ENCODE results near the gene SMIM10. TPM values are rescaled to one million over a fixed set of nuclear protein-coding genes. Genes with fewer than 3 reads are reported as not detected.
A peak's percentile ranks its signal among the peaks of the same experiment; 100 is the strongest.

SMIM10 gene
- total and polyA plus RNA-seq, 2 of the 4 experiments (the other 2 are of a cell fraction): 2.3 to 6.0 TPM

- H3K14ac ChIP-seq (replicated peaks; ENCODE audit: low read depth, low read length): peak overlapping the region; percentile 71
- WGBS, 2 experiments (ENCODE audit: extremely low coverage in 2 of 2, insufficient read length in 1 of 2): 54% methylated on average over 9 of the region's 35 CpGs; no CpG with 5 or more reads in 1 of the 2 experiments
These were observed 13.3 kb downstream of the SMIM10 start for GRCh38 chrX:135003876-135004623.

More at GRCh38 chrX:135003876-135004623, 13.3 kb downstream of the SMIM10 start:
- Histone ChIP-seq H2AFZ (replicated peaks; ENCODE audit: low read length, poor library complexity) (peak overlapping the region; percentile 97), H3K4me1 (ENCODE audit: control insufficient read depth, insufficient read depth, low read length) (peaks cover 5% of the 10 kb centered on the region), H2BK15ac (ENCODE audit: low read depth, low read length) (peak overlapping the region; percentile 58; the same call in 1 of the 3 replicates), H3K4ac (ENCODE audit: low read depth, low read length) (peak overlapping the region; percentile 82), H4K5ac (ENCODE audit: low read depth, low read length) (peak overlapping the region; percentile 81), H3K4me2 (ENCODE audit: low read depth, low read length) (peak overlapping the region; percentile 88), H3K27ac (ENCODE audit: insufficient read depth, low read length) (peak overlapping the region; percentile 74), H2AK9ac (replicated peaks; ENCODE audit: low read depth, low read length, poor library complexity) (peak overlapping the region; percentile 88), H3K4me3 (ENCODE audit: insufficient read depth, low read depth, low read length) (peak overlapping the region; percentile 64), H3K18ac (ENCODE audit: low read depth, low read length) (peak overlapping the region; percentile 90), H2BK20ac (ENCODE audit: low read depth, low read length) (0 out of 2 replicates have a peak overlapping the region, but pooled peaks have one; percentile 31), H2BK5ac (ENCODE audit: low read depth, low read length, poor library complexity, severe bottlenecking) (peak overlapping the region; percentile 56), H3K9me3 (ENCODE audit: control insufficient read depth, insufficient read depth, low read length) (no peaks in the 10 kb centered on the region), H4K91ac (ENCODE audit: insufficient read depth, low read depth, low read length) (peak overlapping the region; percentile 46; the same call in 1 of the 2 replicates), H2BK120ac (ENCODE audit: low read depth, low read length) (peak overlapping the region; percentile 85), H4K8ac (ENCODE audit: low read depth in 2 of 2, low read length in 2 of 2) (peak overlapping the region; percentile 84 to 94), H4K20me1 (ENCODE audit: insufficient read depth, low read length) (no peaks in the 10 kb centered on the region), H3K36me3 (ENCODE audit: control insufficient read depth, insufficient read depth, low read length) (no peaks in the 10 kb centered on the region), H3K27me3 (ENCODE audit: control insufficient read depth, insufficient read depth, low read length) (no peaks in the 10 kb centered on the region; the same call in 1 of the 2 replicates), H3K9ac (ENCODE audit: low read depth, low read length) (peak overlapping the region; percentile 68), H3K23ac (ENCODE audit: low read depth, low read length) (peak overlapping the region; percentile 87; the same call in 1 of the 2 replicates), H2AK5ac (ENCODE audit: low read depth, low read length) (peak overlapping the region; percentile 56), H3K79me1 (ENCODE audit: low read depth in 1 of 2, low read length in 2 of 2) (0 out of 4 replicates have a peak, but pooled peaks cover 0 to 12% of the 10 kb centered on the region in 2 experiments), H3K56ac (ENCODE audit: extremely low read depth, insufficient read depth, low read length) (peak overlapping the region; percentile 83; the same call in 1 of the 2 replicates), H3K9me1 (ENCODE audit: insufficient read depth, low read length) (peaks cover 4% of the 10 kb centered on the region)
- intact Hi-C loops (cut with micrococcal nuclease) (no loop called here), dilution Hi-C loops (cut with HindIII; ENCODE audit: low sequenced_read_pairs, unreplicated experiment) (no loop called here), in situ Hi-C loops (cut with MboI; ENCODE audit: low sequenced_read_pairs) (loop anchor here (25.0 kb wide), 1 partner anchor 542 kb away; the partner anchor contains the start of gene HPRT1)
- CTCF ChIA-PET: no interaction called here
- ATAC-seq (ENCODE audit: low read depth): peak; percentile 92
- BruUV-seq (replicated peaks): no TSS peak
- POLR2A ChIA-PET (ENCODE audit: unreplicated experiment): no interaction called here
- TF ChIP-seq, protein P1, sequence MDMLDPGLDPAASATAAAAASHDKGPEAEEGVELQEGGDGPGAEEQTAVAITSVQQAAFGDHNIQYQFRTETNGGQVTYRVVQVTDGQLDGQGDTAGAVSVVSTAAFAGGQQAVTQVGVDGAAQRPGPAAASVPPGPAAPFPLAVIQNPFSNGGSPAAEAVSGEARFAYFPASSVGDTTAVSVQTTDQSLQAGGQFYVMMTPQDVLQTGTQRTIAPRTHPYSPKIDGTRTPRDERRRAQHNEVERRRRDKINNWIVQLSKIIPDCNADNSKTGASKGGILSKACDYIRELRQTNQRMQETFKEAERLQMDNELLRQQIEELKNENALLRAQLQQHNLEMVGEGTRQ (IDR thresholded peaks at IDR 0.05; ENCODE audit: low read depth, low read length): peak; percentile 19; the same call in 1 of the 2 replicates
- TF ChIP-seq, protein P2, sequence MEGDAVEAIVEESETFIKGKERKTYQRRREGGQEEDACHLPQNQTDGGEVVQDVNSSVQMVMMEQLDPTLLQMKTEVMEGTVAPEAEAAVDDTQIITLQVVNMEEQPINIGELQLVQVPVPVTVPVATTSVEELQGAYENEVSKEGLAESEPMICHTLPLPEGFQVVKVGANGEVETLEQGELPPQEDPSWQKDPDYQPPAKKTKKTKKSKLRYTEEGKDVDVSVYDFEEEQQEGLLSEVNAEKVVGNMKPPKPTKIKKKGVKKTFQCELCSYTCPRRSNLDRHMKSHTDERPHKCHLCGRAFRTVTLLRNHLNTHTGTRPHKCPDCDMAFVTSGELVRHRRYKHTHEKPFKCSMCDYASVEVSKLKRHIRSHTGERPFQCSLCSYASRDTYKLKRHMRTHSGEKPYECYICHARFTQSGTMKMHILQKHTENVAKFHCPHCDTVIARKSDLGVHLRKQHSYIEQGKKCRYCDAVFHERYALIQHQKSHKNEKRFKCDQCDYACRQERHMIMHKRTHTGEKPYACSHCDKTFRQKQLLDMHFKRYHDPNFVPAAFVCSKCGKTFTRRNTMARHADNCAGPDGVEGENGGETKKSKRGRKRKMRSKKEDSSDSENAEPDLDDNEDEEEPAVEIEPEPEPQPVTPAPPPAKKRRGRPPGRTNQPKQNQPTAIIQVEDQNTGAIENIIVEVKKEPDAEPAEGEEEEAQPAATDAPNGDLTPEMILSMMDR (conservative IDR thresholded peaks at IDR 0.05; ENCODE audit: low read depth, low read length): no peak
- peak; percentile 34; the same call in 1 of the 2 replicates for TF ChIP-seq MAZ (IDR thresholded peaks at IDR 0.05; ENCODE audit: borderline replicate concordance, low read depth, low read length)
- DNase-seq: peak; percentile 87

All from IMR-90 (cell line).